ENCODE data around the gene GDPD5. TPM values are rescaled to one million over a fixed set of nuclear protein-coding genes. Genes with fewer than 3 reads are reported as not detected.

GDPD5 gene
- polyA plus RNA-seq, 1 experiment: 1.4 TPM

DNA sequence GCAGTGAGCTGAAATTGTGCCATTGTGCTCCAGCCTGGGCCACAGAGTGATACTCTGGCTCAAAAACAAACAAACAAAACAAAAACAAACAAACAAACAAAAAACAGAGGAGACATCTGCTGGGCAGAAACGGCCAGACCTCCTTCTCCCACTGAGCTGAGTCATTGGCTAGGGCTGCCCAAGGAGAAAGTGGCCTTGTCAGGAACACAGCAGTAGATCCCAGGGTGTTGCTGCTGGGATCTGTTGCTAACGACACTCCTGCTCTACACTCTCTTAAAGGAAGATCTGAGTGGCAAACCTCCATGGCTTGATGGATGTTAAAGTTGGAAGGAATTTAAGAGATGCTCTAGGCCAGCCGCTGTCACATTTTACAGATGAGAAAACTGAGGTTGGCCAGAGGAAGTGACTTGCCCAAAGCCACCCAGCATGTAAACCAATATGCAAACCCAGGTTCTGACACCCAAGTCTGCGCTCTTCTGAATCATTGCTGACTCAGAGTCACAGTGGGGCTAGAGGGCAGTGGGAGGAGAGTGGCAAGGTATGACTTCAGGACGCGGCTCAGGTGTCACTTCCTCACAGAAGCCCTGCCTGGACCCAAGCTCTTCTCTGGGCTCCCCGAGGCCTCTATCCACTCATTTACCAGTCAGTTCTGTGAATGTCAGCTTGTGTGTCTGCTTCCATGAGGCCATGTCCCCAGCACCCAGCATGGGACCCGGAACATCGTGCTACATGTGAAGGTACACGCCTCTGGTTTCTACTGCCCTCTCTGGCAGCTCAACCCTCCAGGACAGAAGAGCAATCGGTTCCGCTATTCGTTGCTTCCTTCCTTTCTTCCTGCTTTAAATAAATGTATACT is 11.3 kb upstream of the GDPD5 start:
- TF ChIP-seq, protein P1, sequence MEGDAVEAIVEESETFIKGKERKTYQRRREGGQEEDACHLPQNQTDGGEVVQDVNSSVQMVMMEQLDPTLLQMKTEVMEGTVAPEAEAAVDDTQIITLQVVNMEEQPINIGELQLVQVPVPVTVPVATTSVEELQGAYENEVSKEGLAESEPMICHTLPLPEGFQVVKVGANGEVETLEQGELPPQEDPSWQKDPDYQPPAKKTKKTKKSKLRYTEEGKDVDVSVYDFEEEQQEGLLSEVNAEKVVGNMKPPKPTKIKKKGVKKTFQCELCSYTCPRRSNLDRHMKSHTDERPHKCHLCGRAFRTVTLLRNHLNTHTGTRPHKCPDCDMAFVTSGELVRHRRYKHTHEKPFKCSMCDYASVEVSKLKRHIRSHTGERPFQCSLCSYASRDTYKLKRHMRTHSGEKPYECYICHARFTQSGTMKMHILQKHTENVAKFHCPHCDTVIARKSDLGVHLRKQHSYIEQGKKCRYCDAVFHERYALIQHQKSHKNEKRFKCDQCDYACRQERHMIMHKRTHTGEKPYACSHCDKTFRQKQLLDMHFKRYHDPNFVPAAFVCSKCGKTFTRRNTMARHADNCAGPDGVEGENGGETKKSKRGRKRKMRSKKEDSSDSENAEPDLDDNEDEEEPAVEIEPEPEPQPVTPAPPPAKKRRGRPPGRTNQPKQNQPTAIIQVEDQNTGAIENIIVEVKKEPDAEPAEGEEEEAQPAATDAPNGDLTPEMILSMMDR (IDR thresholded peaks at IDR 0.05; ENCODE audit: low read depth, low read length): no peak
- Histone ChIP-seq H3K9me3 (ENCODE audit: control insufficient read depth, insufficient read depth, low read length) (no peaks in the 10 kb centered on the region), H3K27me3 (ENCODE audit: control insufficient read depth, insufficient read depth, low read length) (no peaks in the 10 kb centered on the region), H3K4me3 (ENCODE audit: low read depth, low read length) (no peak overlapping the region), H3K27ac (ENCODE audit: low read depth, low read length) (no peak overlapping the region)
- DNase-seq (ENCODE audit: low read depth, low spot score): no peak
- ChIA-PET POLR2A (interaction anchor here (1.0 kb wide), 1 partner anchor 17 kb away, joined by 3 read pairs; no protein-coding TSS in a partner anchor), CTCF (interaction anchor here (0.7 to 1.4 kb wide), 3 partner anchors 8 to 91 kb away, joined by 3 read pairs; no protein-coding TSS in a partner anchor)

- no peak for DNase-seq (ENCODE audit: low read depth, low spot score)
- TF ChIP-seq, protein P1 (IDR thresholded peaks at IDR 0.05; ENCODE audit: low read depth, low read length): no peak
- H3K27ac ChIP-seq (ENCODE audit: low read depth, low read length): no peak overlapping the region
- H3K4me3 ChIP-seq (ENCODE audit: low read depth, low read length): no peak overlapping the region
- ChIA-PET POLR2A (interaction anchor here (0.9 kb wide), 1 partner anchor 49 kb away, joined by 3 read pairs; no protein-coding TSS in a partner anchor), CTCF (interaction anchor here (1.2 to 8.3 kb wide), 4 partner anchors 9 to 146 kb away, joined by 3 to 182 read pairs (median 36); partner anchors contain the start of gene GDPD5)
- H3K9me3 ChIP-seq (ENCODE audit: control insufficient read depth, insufficient read depth, low read length): no peaks in the 10 kb centered on the region
- peaks cover 5% of the 10 kb centered on the region for H3K27me3 ChIP-seq (ENCODE audit: control insufficient read depth, insufficient read depth, low read length)
These were observed 9.3 kb upstream of the GDPD5 start for GRCh38 chr11:75535071-75535470.

DNA sequence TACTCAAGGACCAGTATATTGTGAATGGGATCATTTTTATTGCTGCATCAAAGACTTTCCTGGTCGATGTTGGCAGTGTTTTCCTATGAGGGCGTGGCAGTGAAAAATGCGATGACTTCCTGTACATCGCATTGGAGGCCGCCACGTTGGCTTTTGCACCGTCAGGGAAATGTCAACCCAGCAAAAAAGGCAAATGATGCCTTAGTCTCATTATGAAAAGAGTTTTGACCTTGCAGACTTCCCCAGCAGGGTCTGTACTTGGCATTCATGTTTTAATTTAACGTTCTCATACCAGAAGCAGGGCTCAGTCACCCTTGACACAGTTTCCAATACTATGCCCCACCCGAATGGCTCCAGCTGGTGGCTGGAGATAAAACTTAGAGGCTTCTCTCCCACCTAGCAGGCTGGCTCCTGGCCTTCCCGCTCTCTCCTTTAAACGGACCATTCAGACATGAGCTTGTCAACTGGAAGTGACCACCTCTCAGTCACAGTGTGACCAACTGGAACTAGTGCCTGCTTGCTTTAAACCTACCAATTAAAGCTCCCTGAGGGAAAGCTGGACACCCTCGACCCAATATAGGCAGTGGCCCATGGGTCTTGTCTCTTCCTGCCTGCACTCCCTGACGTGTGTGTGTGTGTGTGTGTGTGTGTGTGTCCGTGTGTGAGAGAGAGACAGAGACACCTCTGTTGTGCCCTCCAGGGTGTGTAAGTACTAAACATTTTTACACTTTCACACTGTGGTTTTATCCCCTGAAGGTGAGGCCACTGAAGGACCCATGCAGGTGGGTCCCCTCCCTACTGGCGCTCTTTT is 8.7 kb upstream of the GDPD5 start:
- POLR2A ChIA-PET: interaction anchor here (0.9 kb wide), 1 partner anchor 49 kb away, joined by 3 read pairs; no protein-coding TSS in a partner anchor
- Histone ChIP-seq H3K27me3 (ENCODE audit: control insufficient read depth, insufficient read depth, low read length) (peaks cover 9% of the 10 kb centered on the region), H3K9me3 (ENCODE audit: control insufficient read depth, insufficient read depth, low read length) (no peaks in the 10 kb centered on the region), H3K27ac (ENCODE audit: low read depth, low read length) (no peak overlapping the region), H3K4me3 (ENCODE audit: low read depth, low read length) (no peak overlapping the region)
- CTCF ChIA-PET: interaction anchor here (1.2 to 8.3 kb wide), 5 partner anchors 9 to 145 kb away, joined by 3 to 182 read pairs (median 9); partner anchors contain the start of gene GDPD5
- TF ChIP-seq, protein P1 (IDR thresholded peaks at IDR 0.05; ENCODE audit: low read depth, low read length): no peak
- DNase-seq (ENCODE audit: low read depth, low spot score): no peak

DNA sequence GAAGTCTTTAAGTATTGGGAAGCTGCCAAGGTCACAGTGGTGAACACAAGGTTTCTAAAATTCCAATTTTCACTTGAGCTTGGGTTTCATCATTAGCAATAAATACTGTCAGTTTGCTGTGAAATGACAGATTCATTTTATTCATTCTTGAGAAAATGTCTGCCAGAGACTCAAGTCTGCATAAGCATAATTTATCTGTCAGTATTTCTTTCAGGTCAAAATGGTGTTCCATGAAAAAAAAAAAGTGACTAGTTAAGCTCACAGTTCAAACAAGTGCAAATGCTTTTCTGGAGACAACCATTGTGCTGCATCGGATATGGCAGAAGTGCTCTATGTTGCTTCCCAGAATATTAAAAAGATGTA is 8.1 kb upstream of the GDPD5 start:
- Histone ChIP-seq H3K27me3 (ENCODE audit: control insufficient read depth, insufficient read depth, low read length) (peaks cover 12% of the 10 kb centered on the region), H3K27ac (ENCODE audit: low read depth, low read length) (no peak overlapping the region), H3K4me3 (ENCODE audit: low read depth, low read length) (no peak overlapping the region), H3K9me3 (ENCODE audit: control insufficient read depth, insufficient read depth, low read length) (no peaks in the 10 kb centered on the region)
- POLR2A ChIA-PET: no interaction called here
- TF ChIP-seq, protein P1 (IDR thresholded peaks at IDR 0.05; ENCODE audit: low read depth, low read length): no peak
- DNase-seq (ENCODE audit: low read depth, low spot score): no peak
- CTCF ChIA-PET: interaction anchor here (1.2 to 8.3 kb wide), 5 partner anchors 8 to 144 kb away, joined by 3 to 182 read pairs (median 9); partner anchors contain the start of gene GDPD5
